HFF-Myc (cell line): Measurements from ENCODE around the gene SLC38A9.

Source experiments
- DNase-seq: peaks from one replicate; pipeline ENCODE4 v3.0.0-alpha.2; 2011; ENCODE audit warnings: low read depth; ENCODE audit errors: extremely low read depth
- H3K4me3 ChIP-seq: replicated peaks from 2 replicates; pipeline ENCODE4 v1.5.1; 2011; ENCODE audit warnings: low read depth, mild to moderate bottlenecking, control low read depth, low read length
- CTCF ChIP-seq: IDR thresholded peaks from 2 replicates; pipeline ENCODE4 v1.5.1; 2012; ENCODE audit warnings: mild to moderate bottlenecking, low read depth, low read length, control low read depth; ENCODE audit errors: missing control alignments

Gene SLC38A9

GRCh38 chr5:55626790-55627189 lies 85.3 kb downstream of the SLC38A9 start:
- TF ChIP-seq CTCF = no peak
- no peak for DNase-seq
- H3K4me3 ChIP-seq = no peak overlapping the region

- no peak overlapping the region for H3K4me3 ChIP-seq
- TF ChIP-seq CTCF = no peak
- no peak for DNase-seq
Observed at GRCh38 chr5:55625913-55626312, 86.2 kb downstream of the SLC38A9 start.

DNA sequence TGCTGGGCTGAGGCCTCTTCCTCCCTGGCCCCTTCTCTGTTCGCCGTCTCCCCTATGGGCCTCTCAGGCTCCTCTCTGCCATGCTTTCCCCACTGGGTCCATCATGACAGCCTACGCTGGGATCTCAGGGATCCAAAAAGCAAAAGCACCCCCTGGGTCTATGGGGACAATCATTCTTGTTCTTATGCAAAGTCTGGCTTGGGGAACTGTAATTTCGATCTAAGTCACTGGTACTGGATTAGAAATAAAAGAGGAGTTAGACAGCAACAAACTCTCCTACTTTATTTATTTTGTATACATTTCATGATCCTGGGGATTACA lies 86.6 kb downstream of the SLC38A9 start:
- no peak for TF ChIP-seq CTCF
- no peak for DNase-seq
- H3K4me3 ChIP-seq = no peak overlapping the region

DNA sequence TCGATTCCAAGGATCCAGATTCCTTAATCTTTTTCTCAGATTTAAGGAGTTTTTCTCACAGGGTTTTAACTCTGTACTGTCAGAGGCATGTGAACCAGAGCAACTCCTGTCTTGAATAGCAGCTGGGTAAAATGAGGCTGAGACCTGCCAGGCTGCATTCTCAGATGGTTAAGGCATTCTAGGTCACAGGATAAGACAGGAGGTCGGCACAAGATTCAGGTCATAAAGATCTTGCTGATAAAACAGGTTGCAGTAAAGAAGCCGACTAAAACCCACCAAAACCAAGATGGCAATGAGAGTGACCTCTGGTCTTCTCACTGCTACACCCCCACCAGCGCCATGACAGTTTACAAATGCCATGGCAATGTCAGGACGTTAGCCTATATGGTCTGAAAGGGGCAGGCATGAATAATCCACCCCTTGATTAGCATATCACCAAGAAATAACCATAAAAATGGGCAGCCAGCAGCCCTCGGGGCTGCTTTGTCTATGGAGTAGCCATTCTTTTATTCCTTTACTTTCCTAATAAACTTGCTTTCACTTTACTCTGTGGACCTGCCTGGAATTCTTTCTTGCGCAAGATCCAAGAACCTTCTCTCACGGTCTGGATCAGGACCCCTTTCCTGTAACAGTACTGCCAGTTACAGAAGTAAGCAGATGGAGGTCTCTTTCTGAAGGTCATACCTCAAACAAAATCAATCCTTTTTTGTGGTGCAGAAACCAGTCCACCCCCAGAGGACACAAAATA lies 87.1 kb downstream of the SLC38A9 start:
- DNase-seq = no peak
- no peak overlapping the region for H3K4me3 ChIP-seq

DNA sequence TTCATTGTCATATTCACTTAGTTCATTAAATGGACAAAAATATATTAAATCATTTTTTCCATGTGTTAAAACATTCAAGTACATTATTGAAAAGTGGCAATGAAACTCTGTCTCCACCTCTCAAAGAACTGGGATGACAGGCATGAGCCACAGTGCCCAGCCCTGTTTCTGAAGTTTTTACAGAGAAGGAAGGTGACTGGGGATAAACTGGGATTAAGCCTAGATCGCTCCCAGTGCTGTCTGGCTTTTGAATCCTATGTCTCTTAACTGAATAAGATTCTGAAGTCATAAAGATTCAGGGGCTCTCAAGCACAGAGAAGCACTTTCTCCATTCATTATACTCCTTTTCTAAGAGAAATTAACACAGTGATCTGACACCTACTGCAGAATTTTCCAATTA lies 88.3 kb downstream of the SLC38A9 start:
- no peak for TF ChIP-seq CTCF
- H3K4me3 ChIP-seq = no peak overlapping the region
- no peak for DNase-seq

More for the DNA sequence above, 87.1 kb downstream of the SLC38A9 start:
- no peak for TF ChIP-seq CTCF

- TF ChIP-seq CTCF = no peak
- DNase-seq = no peak
- no peak overlapping the region for H3K4me3 ChIP-seq
Observed at GRCh38 chr5:55622460-55622859, 89.7 kb downstream of the SLC38A9 start.

DNA sequence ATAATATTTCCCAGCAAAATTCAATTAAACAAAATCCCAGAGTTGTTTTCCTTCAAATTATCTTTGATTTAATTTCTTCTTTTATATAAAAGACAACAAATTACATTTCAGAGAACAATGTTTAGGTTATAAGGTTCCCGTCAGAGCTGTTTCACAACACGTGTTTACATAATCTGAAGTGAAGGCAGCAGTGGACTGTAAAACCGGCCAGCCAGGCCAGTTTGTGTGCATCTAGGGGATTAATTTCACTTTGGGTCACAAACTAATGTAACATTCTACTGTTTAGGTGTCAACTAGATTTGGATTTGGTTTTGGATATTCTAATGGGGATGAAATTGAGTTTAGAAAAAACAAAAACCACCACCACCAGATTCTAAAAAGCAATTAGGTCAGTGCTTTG lies 90.9 kb downstream of the SLC38A9 start:
- TF ChIP-seq CTCF = no peak
- no peak for DNase-seq
- no peak overlapping the region for H3K4me3 ChIP-seq
